GM13977 (cell line): ENCODE measurements around the gene TMEM182.

Experiments
- DNase-seq: peaks from one replicate; pipeline ENCODE4 v3.0.0; 2012; ENCODE audit warnings: low spot score
- in situ Hi-C: fragments of 300-500 bp; cut with MboI; formaldehyde crosslinking; loops from one replicate; pipeline ENCODE4 v1.12.0; 2022; ENCODE audit warnings: low sequenced_read_pairs, low pct_unique_long_range_greater_than_20kb, mixed read lengths, inconsistent platforms; ENCODE audit not compliant: unreplicated experiment
- TF ChIP-seq, protein P1 (sequence below): IDR thresholded peaks from 2 replicates; pipeline ENCODE4 v1.5.1; 2012; ENCODE audit warnings: mild to moderate bottlenecking, control low read depth; ENCODE audit not compliant: insufficient read depth; ENCODE audit errors: extremely low read depth, missing control alignments

TMEM182 gene

DNA sequence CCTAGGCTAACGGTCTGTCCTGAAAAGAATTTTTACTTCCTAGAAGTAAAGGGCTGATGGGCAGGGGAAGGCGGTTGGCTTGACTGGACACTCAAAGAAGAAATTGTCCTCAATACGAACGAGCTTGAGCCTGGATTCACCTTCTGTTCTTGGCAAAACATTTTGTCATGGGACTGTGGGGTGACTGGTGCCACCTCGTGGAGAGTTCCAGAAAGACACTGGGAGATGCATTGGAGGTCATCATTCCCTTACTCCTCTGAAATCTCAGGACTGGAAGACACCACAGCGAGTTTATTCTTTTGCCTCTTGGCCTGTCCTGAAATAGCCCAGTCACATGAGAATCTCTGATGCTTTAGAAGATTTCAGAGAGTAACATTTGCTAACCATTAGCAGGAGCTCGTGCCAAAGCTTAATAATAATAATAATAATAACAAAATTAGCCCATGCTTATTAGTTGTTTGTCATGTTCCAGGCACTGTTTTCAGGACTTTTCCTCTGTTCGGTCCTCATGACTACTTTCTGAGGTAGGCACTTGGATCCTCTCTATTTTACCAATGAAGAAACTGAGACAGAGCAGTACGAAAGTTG lies 44.5 kb downstream of the TMEM182 start:
- TF ChIP-seq, protein P1, sequence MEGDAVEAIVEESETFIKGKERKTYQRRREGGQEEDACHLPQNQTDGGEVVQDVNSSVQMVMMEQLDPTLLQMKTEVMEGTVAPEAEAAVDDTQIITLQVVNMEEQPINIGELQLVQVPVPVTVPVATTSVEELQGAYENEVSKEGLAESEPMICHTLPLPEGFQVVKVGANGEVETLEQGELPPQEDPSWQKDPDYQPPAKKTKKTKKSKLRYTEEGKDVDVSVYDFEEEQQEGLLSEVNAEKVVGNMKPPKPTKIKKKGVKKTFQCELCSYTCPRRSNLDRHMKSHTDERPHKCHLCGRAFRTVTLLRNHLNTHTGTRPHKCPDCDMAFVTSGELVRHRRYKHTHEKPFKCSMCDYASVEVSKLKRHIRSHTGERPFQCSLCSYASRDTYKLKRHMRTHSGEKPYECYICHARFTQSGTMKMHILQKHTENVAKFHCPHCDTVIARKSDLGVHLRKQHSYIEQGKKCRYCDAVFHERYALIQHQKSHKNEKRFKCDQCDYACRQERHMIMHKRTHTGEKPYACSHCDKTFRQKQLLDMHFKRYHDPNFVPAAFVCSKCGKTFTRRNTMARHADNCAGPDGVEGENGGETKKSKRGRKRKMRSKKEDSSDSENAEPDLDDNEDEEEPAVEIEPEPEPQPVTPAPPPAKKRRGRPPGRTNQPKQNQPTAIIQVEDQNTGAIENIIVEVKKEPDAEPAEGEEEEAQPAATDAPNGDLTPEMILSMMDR = peak; percentile 86
- in situ Hi-C loops = no loop called here

DNA sequence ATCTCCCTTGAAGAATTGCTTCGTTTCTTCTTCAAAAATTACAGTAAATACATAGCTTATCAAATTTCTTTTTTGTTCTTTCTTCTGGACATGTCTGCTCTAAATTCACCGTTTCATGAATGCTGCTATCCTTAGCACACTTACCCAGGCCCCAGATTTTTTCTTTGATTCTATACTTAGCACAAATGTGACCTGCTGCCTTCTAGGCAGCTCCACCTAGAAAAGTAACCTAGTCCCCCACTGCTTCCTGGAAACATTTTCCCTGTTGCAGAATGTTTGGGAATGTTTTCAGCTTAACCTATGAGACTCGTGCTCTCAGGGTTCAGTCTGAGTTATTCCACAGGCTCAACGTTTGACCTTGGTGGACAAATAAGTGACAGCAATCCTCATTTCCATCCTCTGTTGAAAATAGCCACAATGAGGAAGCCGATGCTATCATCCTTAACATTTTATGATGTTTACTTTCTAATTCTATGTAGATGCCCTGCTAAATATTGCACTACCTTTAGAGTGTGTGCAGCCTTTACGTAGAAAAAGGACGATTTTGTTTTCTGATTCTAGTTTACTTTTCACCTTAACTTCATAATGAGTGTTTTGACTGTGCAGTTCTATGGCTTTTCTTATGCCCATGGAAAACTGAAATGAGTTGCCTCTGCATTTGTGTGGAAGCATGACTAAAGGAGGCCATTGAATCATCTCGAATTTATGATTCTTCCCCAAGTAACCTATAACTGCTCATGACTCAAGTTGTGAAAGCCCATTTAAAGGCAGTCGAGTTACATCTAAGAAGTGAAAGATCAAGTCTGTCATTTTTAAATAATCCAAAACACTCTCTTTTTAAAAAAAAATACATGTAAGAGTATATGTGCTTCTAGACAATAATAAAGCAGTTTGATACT lies 47.7 kb downstream of the TMEM182 start:
- DNase-seq = no peak
- TF ChIP-seq, protein P1 = no peak
- in situ Hi-C loops = no loop called here

More for the DNA sequence above, 44.5 kb downstream of the TMEM182 start:
- peak; percentile 73 for DNase-seq

DNA sequence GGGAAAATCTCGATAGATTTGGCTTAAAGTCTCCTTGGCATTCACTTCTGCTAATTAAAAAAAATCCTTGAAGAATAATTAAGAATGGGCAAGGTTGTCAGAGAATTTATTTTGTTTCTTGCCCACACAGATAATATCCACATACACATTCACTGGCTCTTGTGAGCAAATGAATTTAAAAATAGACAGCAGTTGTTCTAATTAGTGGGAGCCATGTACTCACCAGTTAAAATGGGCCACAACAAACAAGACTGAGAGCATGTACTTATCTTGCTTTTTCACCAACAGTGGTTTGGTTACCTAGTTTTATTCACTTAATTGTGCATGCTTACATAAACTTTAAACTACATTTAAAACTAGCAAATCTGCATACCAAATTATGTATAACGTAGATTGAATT lies 53.5 kb downstream of the TMEM182 start:
- TF ChIP-seq, protein P1 = no peak
- in situ Hi-C loops = no loop called here
- no peak for DNase-seq

DNA sequence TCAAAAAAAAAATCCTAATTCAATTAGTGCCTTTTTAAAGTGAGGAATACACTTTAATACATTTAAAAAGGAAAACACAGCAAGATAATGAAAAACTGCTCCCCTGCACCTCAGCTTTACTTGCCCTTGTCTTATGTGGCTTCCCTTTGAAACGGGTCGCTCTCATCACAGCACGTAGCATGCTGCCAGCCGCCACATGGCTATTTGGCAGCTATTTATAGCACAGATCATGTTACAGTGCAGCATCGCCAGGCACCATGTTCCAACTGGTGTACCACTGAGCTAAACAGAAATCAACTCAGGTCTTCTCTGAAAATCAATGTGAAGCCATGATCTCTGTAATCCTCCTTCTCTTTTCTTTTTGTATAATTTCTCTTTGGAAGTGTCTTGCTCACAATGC lies 65.1 kb downstream of the TMEM182 start:
- no peak for DNase-seq
- in situ Hi-C loops = no loop called here
- TF ChIP-seq, protein P1 = no peak

DNA sequence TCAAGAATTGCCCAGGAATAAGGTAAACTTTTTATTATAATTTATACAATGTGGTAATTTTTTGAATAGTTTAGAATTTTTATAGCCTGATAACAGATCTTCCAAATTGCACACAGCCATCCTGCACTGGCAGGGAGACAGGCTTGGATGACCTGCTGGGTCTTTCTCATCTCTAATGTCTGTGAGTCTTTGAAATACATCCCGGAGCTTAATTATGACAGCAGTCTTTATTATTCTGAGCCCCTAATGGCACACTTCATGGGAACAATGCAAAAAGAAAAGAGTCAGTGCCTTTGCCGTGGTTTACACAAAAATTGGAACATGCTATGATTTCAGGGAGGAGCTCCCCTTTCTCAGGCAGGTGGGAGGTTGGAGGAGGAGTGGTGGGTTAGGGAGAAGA lies 71.0 kb downstream of the TMEM182 start:
- TF ChIP-seq, protein P1 = no peak
- in situ Hi-C loops = no loop called here
- DNase-seq = no peak

DNA sequence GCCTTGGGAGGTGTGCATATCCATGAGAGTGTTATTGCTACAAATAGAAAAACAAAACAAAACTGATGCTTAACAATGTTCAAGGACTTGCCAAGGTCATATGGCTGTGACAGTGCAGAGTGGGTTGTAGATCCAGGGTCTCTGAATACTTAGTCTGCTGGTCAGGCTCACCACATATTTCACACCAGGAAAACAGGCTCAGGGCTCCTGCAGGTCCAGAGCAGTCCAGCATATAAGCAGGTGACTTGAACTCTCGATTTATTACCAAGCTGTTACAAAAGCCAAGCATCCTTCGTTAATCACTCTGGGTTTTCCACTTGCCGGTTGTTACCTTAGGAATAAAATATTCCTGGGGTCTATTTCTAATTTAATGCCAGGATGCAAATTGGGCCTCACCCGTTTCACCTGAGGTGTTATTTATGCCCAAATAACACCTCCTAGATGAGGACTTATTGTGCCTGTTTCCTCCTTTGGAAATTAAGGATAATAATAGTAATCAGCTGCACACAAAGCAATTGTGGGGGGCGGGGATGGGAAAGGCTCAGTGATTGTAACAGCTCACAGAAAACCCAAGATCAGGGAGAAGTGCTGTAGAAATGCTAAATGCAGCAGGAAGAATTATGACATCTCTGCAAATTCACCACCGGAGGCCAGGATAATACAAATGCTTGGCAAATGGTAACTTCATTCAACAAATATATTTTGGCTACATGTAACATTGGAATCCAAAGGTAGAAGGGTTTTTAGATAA lies 72.9 kb downstream of the TMEM182 start:
- TF ChIP-seq, protein P1 = no peak
- DNase-seq = no peak
- in situ Hi-C loops = no loop called here
